CD14-positive monocyte (primary cell): ENCODE results near the gene FIBIN. TPM values are rescaled to one million over a fixed set of nuclear protein-coding genes. Genes with fewer than 3 reads are reported as not detected.
A peak's percentile ranks its signal among the peaks of the same experiment; 100 is the strongest.

ENCODE experiments used
- DNase-seq, 3 donors: peaks; one replicate each; pipeline ENCODE4 v3.0.0-alpha.2; 2011 to 2022
- H2AFZ ChIP-seq: 2 replicates; pipeline ENCODE4 v1.6.0; 2012; ENCODE audit warnings: mild to moderate bottlenecking, low read depth, low read length, inconsistent platforms; ENCODE audit not compliant: insufficient read depth, poor library complexity, severe bottlenecking
- H3K27ac ChIP-seq, 2 donors: 1 replicate in 1 of 2; 2 replicates in 1 of 2; pipeline ENCODE4 v1.5.1; 2012 to 2013; ENCODE audit warnings: low read length in 2 of 2, control low read depth in 1 of 2, inconsistent platforms in 1 of 2, low read depth in 1 of 2, mild to moderate bottlenecking in 1 of 2
- H3K27me3 ChIP-seq, 2 donors: one replicate each; pipeline versions ENCODE4 v1.6.0 to v1.6.1; 2011 to 2013; ENCODE audit warnings: low read length in 2 of 2; ENCODE audit not compliant: control insufficient read depth in 2 of 2, insufficient read depth in 2 of 2
- H3K36me3 ChIP-seq, 2 donors: replicated peaks in 1 of 2; 1 replicate in 1 of 2; 2 replicates in 1 of 2; pipeline versions ENCODE4 v1.5.1 to v1.6.1; 2012 to 2013; ENCODE audit warnings: low read length in 2 of 2, control low read depth in 1 of 2, inconsistent platforms in 1 of 2, mild to moderate bottlenecking in 1 of 2; ENCODE audit not compliant: insufficient read depth in 2 of 2, control insufficient read depth in 1 of 2
- H3K4me1 ChIP-seq, 2 donors: 1 replicate in 1 of 2; 2 replicates in 1 of 2; pipeline versions ENCODE4 v1.5.1 to v1.6.1; 2012 to 2013; ENCODE audit warnings: low read length in 2 of 2, control low read depth in 1 of 2, inconsistent platforms in 1 of 2, mild to moderate bottlenecking in 1 of 2, moderate library complexity in 1 of 2; ENCODE audit not compliant: insufficient read depth in 2 of 2, control insufficient read depth in 1 of 2
- H3K4me2 ChIP-seq: replicated peaks from 2 replicates; pipeline ENCODE3; 2012; ENCODE audit warnings: low read length, moderate library complexity, mild to moderate bottlenecking; ENCODE audit not compliant: poor library complexity, severe bottlenecking; ENCODE audit errors: extremely low read depth
- H3K4me3 ChIP-seq, 3 experiments: fragments of 200-600 bp in 1 of 3; sonication (generic) in 1 of 3; replicated peaks in 1 of 3; 1 replicate in 2 of 3; 2 replicates in 1 of 3; pipeline ENCODE4 v1.5.1; 2011 to 2013; ENCODE audit warnings: low read length in 3 of 3, mild to moderate bottlenecking in 3 of 3, control low read depth in 2 of 3, low read depth in 2 of 3, inconsistent platforms in 1 of 3, moderate library complexity in 1 of 3
- H3K79me2 ChIP-seq: 2 replicates; pipeline ENCODE4 v1.6.0; 2012; ENCODE audit warnings: mild to moderate bottlenecking, control low read depth, inconsistent platforms, low read length, moderate library complexity; ENCODE audit not compliant: insufficient read depth
- H3K9ac ChIP-seq: 2 replicates; pipeline ENCODE4 v1.6.0; 2017; ENCODE audit warnings: low read length, mild to moderate bottlenecking; ENCODE audit not compliant: insufficient read depth, poor library complexity, severe bottlenecking
- H3K9me3 ChIP-seq, 2 donors: replicated peaks in 1 of 2; 1 replicate in 1 of 2; 2 replicates in 1 of 2; pipeline versions ENCODE4 v1.5.1 to v1.6.1; 2012 to 2013; ENCODE audit warnings: low read length in 2 of 2, control low read depth in 1 of 2; ENCODE audit not compliant: control insufficient read depth in 1 of 2, insufficient read depth in 1 of 2
- H4K20me1 ChIP-seq: 2 replicates; pipeline ENCODE4 v1.6.0; 2012; ENCODE audit warnings: mild to moderate bottlenecking, low read length, control low read depth, moderate library complexity; ENCODE audit not compliant: insufficient read depth
- H3K27ac Mint-ChIP-seq, 7 donors: one replicate each; pipeline ENCODE4 v1.8.0; 2020; ENCODE audit warnings: mild to moderate bottlenecking in 7 of 7, mixed read lengths in 7 of 7, moderate library complexity in 6 of 7, inconsistent platforms in 2 of 7
- H3K27me3 Mint-ChIP-seq, 3 donors: one replicate each; pipeline ENCODE4 v1.8.0; 2021 to 2022; ENCODE audit warnings: low read depth in 3 of 3, mild to moderate bottlenecking in 3 of 3, mixed read lengths in 3 of 3, moderate library complexity in 3 of 3, inconsistent platforms in 1 of 3
- H3K36me3 Mint-ChIP-seq, 2 donors: one replicate each; pipeline ENCODE4 v1.8.0; 2020; ENCODE audit warnings: mixed read lengths in 2 of 2, inconsistent platforms in 1 of 2, mild to moderate bottlenecking in 1 of 2
- H3K4me1 Mint-ChIP-seq: one replicate; pipeline ENCODE4 v1.8.0; 2020; ENCODE audit warnings: mild to moderate bottlenecking, mixed read lengths
- H3K4me3 Mint-ChIP-seq, 2 donors: one replicate each; pipeline ENCODE4 v1.8.0; 2020; ENCODE audit warnings: mild to moderate bottlenecking in 2 of 2, mixed read lengths in 2 of 2, moderate library complexity in 1 of 2
- H3K9me3 Mint-ChIP-seq, 7 donors: one replicate each; pipeline ENCODE4 v1.8.0; 2020 to 2022; ENCODE audit warnings: mixed read lengths in 7 of 7, mild to moderate bottlenecking in 6 of 7, moderate library complexity in 6 of 7, inconsistent platforms in 2 of 7
- CTCF ChIP-seq: fragments of 200-600 bp; IDR thresholded peaks from one replicate; pipeline ENCODE4 v1.8.0; 2022; ENCODE audit warnings: antibody characterized with exemption, mild to moderate bottlenecking
- WGBS: methylation state at CpG from one replicate; pipeline ENCODE4 v1.1.5; 2013; ENCODE audit warnings: missing lambda C conversion rate; ENCODE audit not compliant: insufficient coverage; 5-methylcytosine and 5-hydroxymethylcytosine counted together
- intact Hi-C, 2 donors: fragments of 100-400 bp; cut with micrococcal nuclease; formaldehyde crosslinking; loops; one replicate each; pipeline versions ENCODE4 v1.15.0 to v1.15.1; 2023
- polyA plus RNA-seq, 3 donors: library from polyadenylated mRNA; depleted of rRNA in 1 of 3; unstranded in 2 of 3; stranded (reverse) in 1 of 3; fragments of 300-500 nt in 2 of 3; fragments of >200 nt in 1 of 3; fragmentation: Illumina TruSeq in 2 of 3; gene quantifications; 1 replicate in 2 of 3; 2 replicates in 1 of 3; pipeline ENCODE4 v1.2.3, GENCODE V29; 2012 to 2021

The FIBIN gene
- polyA plus RNA-seq, 3 donors = not detected

GRCh38 chr11:26947904-26948639 is 45.8 kb upstream of the FIBIN start:
- no peaks in the 10 kb centered on the region for H3K36me3 Mint-ChIP-seq
- TF ChIP-seq CTCF = no peak
- H3K4me3 ChIP-seq = no peak overlapping the region
- no peak for DNase-seq
- no peaks in the 10 kb centered on the region for H3K27me3 Mint-ChIP-seq
- no peaks in the 10 kb centered on the region for H3K36me3 ChIP-seq
- H4K20me1 ChIP-seq = no peaks in the 10 kb centered on the region
- 67% methylated on average over 1 of the region's 3 CpGs for WGBS
- H3K79me2 ChIP-seq = no peaks in the 10 kb centered on the region
- peak overlapping the region in 1 of 7 donors; percentile 31 for H3K27ac Mint-ChIP-seq
- H2AFZ ChIP-seq = no peak overlapping the region
- no peak overlapping the region for H3K27ac ChIP-seq
- H3K9me3 Mint-ChIP-seq = peaks cover 0 to 10% (median 3%) of the 10 kb centered on the region in 7 donors
- H3K4me3 Mint-ChIP-seq = no peak overlapping the region
- intact Hi-C loops = no loop called here
- H3K4me2 ChIP-seq = no peak overlapping the region
- peaks cover 3 to 5% of the 10 kb centered on the region in 2 donors for H3K9me3 ChIP-seq
- no peaks in the 10 kb centered on the region for H3K27me3 ChIP-seq
- H3K4me1 Mint-ChIP-seq = no peaks in the 10 kb centered on the region
- no peak overlapping the region for H3K9ac ChIP-seq
- H3K4me1 ChIP-seq = no peaks in the 10 kb centered on the region

- H2AFZ ChIP-seq = no peak overlapping the region
- intact Hi-C loops = no loop called here
- no peaks in the 10 kb centered on the region for H3K4me1 ChIP-seq
- no peak overlapping the region for H3K27ac Mint-ChIP-seq
- peaks cover 0 to 10% (median 3%) of the 10 kb centered on the region in 7 donors for H3K9me3 Mint-ChIP-seq
- TF ChIP-seq CTCF = no peak
- no peaks in the 10 kb centered on the region for H3K27me3 Mint-ChIP-seq
- whole genome bisulfite sequencing = no CpG with 5 or more reads among the region's 1 CpG
- DNase-seq = no peak
- no peaks in the 10 kb centered on the region for H3K79me2 ChIP-seq
- no peak overlapping the region for H3K9ac ChIP-seq
- no peak overlapping the region for H3K4me3 ChIP-seq
- H4K20me1 ChIP-seq = no peaks in the 10 kb centered on the region
- H3K4me2 ChIP-seq = no peak overlapping the region
- no peaks in the 10 kb centered on the region for H3K36me3 Mint-ChIP-seq
- no peaks in the 10 kb centered on the region for H3K4me1 Mint-ChIP-seq
- no peak overlapping the region for H3K4me3 Mint-ChIP-seq
- peaks cover 3 to 5% of the 10 kb centered on the region in 2 donors for H3K9me3 ChIP-seq
- no peak overlapping the region for H3K27ac ChIP-seq
- H3K27me3 ChIP-seq = no peaks in the 10 kb centered on the region
- no peaks in the 10 kb centered on the region for H3K36me3 ChIP-seq
These were observed 45.0 kb upstream of the FIBIN start for GRCh38 chr11:26948881-26949280.
